GM19452 (cell line): ENCODE data around the gene ACTL6B.
"Not testable (repeated sequence)": the region's sequence is repeated elsewhere in the genome, so short reads cannot be mapped to it uniquely, and the experiment has no call there.

Experiments used
- ATAC-seq: cut with Tn5 transposase; IDR thresholded peaks from one replicate; pipeline ENCODE4 v1.9.1; 2021; ENCODE audit not compliant: unreplicated experiment

ACTL6B gene

GRCh38 chr7:100671353-100672327, 15.4 kb upstream of the ACTL6B start:
- no peak for ATAC-seq

- no peak for ATAC-seq
Observed at GRCh38 chr7:100670074-100670473, 13.8 kb upstream of the ACTL6B start.

GRCh38 chr7:100669106-100669505, 12.9 kb upstream of the ACTL6B start:
- ATAC-seq, result not testable (repeated sequence)

- ATAC-seq, result no peak
Observed at GRCh38 chr7:100668069-100668449, 11.8 kb upstream of the ACTL6B start.

GRCh38 chr7:100667331-100668068, 11.3 kb upstream of the ACTL6B start:
- ATAC-seq, result no peak

DNA sequence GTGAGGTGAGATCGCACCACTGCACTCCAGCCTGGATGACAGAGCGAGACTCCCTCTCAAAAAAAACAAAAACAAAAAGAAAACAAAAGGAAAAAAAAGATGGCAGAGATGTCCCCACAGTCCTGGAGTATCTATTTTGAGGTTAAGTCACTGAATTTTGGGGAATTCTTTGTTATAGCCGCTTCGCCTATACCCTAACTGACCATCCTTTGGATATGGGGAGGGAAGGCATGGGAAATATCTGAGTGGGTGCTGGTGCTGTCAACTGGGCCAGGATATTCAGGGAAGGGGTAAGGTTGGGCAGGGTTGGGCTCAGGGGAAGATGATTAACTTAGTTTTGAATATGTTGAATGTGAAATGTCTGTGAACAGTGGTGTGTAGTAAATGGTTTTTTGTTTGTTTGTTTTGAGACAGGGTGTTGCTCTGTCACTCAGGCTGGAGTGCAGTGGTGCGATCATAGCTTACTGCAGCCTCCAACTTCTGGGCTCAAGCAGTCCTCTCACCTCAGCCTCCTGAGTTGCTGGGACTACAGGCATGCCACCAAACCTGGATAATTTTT, 9.0 kb upstream of the ACTL6B start:
- no peak for ATAC-seq

GRCh38 chr7:100662194-100662776, 6.0 kb upstream of the ACTL6B start:
- ATAC-seq, result not testable (repeated sequence)

DNA sequence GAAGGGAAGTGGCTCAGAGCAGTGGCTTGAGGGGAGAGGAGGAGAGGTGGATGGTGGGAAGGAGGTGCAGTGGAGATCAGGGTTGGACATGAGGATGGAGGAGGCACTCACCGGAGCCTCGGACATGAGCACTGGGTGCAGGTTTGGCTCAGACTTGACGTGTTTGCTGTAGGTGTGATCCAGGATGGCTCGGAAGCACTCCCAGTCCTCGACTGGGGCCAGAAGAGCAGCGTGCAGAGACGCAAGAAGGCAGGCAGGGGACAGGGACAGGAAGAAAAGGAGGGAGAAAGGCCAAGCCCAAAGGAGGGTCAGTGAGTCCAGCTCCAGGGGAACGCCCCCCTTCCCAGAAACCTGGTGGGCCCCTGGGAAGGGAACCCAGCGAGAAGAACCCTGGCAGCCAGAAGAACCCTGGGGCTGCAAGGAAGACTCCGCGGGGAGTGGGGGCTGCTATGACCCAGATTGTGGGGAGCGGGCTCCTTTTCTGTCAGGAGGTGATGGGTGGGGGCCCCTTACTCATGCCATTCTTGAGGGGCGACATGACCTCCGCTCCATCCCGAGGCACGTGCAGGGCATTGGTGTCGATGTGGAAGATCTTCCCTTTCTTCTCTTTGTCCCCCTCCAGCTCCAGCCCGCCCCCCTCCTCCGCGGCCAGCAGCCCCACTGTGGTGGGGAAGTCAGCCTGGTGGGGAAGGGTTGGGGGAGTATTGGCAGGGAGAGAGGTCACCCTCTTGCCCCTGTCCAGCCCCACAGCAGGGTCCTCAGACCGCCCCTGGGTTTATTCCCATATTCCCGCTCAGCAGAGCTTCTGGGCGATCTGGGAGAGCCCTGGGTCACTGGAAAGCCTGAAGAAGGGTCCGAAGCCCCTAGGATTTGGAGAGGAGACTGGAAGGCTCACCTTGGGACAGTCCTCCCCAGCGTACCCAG, 1.1 kb downstream of the ACTL6B start:
- no peak for ATAC-seq

DNA sequence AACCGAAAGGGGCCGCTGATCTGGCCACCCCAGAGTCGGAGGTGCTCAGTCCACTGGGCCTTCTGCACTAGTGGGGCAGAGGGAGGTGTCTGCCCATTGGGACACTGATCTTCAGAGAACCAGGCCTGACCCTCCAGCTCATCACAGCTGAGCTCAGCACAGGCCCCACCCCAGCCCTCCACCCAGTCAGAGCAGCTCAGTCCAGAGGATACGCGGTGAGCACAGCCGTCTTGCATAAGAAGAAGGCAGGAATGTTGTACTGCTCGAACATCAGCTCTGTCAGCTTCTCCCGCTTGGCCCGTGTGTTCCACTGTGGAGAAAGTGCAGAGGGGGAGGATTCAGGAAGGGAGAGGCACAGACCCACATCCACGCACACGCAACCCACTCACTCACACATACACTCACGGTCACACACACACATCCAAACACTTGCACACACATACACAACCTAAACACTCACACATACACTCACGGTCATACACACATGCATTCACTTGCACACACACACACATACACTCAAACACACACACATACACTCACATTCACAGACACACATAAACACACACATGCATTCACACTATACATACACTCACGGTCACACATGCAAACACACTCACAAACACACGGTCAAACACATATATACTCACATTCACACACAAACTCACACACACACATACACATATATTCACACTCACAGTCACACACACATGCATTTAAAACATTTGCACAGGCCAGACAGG, 6.3 kb downstream of the ACTL6B start:
- ATAC-seq, result no peak

DNA sequence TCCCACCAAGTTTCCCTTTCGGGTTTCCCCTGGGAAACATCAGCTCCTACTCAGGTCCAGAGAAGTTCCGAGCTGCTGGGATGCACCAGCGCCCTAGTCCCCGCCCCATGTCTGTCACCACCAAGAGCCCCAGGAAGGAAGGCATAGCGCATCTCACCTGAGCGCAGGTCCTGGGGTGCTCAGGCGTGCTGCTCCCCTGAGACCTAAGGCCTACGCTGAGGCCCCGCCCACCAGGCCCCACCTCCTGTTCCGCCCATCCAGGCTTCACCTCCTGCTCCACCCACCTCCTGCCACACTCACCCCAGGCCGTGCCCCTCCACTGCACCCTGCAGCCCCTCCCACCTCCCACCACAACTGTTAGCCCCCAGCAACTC, 13.7 kb downstream of the ACTL6B start:
- no peak for ATAC-seq

DNA sequence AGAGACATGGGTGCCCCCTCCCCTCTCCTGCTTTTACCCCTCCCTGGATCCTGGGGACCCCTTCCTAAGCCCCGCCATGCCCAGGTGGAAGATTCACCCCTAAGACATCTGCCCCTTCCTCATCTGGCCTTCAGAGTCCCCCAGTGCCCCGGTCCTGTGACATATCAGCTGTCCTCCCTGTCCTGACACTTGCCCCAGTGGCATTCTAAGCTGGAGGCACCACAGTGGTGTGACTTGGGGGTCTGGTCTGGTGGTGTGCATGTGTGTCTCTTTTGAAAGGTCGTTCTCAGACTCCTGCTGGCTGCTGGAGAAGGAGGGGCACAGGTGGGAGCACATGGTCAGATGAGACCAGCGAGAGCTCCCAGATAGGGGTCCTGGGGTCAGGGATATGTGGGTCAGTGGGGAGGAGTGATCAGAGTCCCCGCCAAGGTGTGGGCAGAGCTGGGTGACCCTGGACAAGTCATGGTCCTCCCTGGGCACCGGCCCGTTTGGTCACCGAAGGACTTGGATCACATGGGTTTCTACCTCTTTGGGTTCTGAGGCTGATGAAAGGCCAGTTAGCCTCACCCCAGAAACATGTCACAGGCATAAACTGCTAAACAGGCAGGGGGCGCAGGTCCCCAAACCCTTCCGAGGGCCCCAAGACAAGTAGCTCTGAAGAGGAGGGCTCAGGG, 14.3 kb downstream of the ACTL6B start:
- ATAC-seq, result no peak

DNA sequence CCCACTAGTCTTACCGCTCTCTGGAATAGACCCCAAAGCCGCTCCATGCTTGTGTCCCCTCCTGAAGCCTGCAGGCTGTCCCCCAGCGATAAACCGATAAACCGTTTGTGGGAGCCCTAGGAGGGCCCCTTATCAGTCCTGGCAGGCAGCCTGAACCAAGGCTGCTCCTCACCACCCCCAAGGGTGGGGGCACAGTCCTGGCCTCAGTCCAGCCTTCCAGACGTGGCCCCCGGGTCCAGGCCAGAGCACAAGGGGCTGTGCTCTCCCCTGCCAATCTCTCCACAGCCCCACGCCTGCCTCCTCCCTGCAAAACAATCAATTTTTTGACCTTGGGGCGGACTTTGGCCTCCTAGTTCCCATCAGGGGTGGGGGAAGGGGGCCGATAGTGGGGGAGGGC, 14.8 kb downstream of the ACTL6B start, which contains the start of gene TFR2:
TSS of gene TFR2 (minus strand) at position 90 of the 397 bp plus-strand sequence. CDS start at position 47, 43 bp downstream.
- no peak for ATAC-seq

DNA sequence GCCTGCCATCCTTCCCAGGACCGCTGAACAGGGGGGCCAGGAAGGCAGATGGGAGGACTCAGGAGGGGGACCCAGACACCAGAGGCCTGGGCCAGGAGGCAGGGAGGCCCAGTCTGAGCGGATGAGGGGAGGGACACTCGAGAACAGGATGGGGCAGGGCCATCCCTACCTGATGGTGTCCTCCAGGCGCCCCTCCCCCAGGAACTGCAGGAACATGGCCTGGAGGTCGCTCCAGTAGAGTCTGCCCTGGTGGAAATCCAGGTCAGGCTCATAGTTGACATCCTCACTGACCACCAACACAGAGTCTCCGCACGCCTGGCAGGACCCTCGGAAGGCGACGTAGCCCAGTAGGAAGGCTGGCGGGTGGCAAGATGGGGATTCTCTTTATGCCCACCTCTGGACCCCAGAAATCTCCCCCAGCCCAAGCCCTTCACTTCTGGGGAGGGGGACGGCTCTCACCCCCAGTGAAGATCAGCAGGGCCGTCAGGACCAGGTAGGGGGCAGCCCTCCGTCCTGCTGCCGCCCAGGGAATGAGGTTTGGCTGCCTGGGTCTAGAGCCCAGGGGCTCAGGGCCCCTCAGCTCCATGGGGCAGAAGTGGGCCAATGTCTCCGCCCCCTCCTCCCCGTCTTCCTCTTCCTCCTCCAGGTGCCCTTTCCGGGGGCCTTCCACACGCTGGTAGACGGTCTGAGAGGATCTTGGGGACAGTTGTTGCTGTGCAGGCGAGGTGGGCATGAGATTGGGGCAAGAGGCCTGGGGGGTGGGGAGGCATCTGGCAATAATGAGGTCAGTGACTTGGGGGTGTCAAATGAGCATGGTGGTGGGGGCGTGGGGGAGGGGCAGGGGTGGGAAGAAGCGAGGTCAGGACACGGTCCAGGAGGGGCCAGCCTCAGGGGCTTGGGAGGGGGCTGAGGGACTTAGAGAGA, 15.5 kb downstream of the ACTL6B start:
- no peak for ATAC-seq

DNA sequence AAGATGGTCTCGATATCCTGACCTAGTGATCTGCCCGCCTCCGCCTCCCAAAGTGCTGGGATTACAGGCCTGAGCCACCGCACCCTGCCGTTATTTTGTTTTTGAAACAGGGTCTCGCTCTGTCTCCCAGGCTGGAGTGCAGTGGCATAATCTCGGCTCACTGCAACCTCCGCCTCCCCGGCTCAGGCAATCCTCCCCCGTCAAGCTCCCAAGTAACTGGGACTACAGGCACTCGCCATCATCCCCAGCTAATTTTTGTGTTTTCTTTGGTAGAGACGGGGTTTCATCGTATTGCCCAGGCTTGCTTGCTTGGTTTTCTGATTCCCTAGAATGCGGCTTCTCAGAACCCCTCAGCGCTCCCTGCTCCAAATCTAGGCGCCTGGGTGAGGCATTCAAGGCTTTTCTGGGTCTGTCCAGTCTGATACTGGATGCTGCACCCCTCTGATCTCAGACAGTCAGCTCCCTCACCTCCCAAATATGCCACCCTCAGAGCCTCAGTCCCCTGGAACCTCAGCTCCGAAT, 16.2 kb downstream of the ACTL6B start:
- ATAC-seq, result no peak

- no peak for ATAC-seq
Observed at GRCh38 chr7:100632951-100633717, 23.1 kb downstream of the ACTL6B start.

DNA sequence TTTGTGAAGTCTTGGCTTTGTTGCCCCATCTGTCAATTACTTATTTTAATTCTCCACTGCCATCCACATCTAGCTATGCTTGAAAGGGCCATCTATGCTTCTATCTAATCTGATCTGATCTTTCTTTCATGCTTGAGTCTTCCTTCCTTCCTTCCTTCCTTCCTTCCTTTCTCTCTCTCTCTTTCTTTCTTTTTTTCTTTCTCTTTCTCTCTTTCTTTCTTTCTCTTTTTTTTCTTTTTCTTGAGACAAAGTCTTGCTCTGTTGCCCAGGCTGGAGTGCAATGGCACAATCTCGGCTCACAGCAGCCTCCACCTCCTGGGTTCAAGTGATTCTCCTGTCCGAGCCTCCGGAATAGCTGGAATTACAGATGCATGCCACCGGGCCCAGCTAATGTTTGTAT, 26.2 kb downstream of the ACTL6B start:
- ATAC-seq, result no peak

GRCh38 chr7:100629117-100629716, 27.0 kb downstream of the ACTL6B start:
- no peak for ATAC-seq
